NCI-H128 (cell line): ENCODE results near the gene BDH2.

Experiments used
- DNase-seq: peaks from one replicate; lab custom pipeline; 2025; ENCODE audit not compliant: unreplicated experiment; lab: John Stamatoyannopoulos, UW

Gene BDH2

GRCh38 chr4:103085555-103086196 is 14.0 kb downstream of the BDH2 start:
- no peak for DNase-seq

- DNase-seq, result no peak
Measured at GRCh38 chr4:103079621-103080020, 20.0 kb downstream of the BDH2 start.

- no peak for DNase-seq
Measured at GRCh38 chr4:103076747-103077347, 22.8 kb downstream of the BDH2 start, which contains the start of gene SLC9B2. TSS of gene SLC9B2 (minus strand) at chr4:103076761. CDS start at chr4:103067550, 9,211 bp downstream.

- DNase-seq, result peak; percentile 9
Measured at GRCh38 chr4:103075894-103076746, 23.5 kb downstream of the BDH2 start.

GRCh38 chr4:103075435-103075893 is 24.2 kb downstream of the BDH2 start:
- no peak for DNase-seq

GRCh38 chr4:103074744-103075434 is 24.7 kb downstream of the BDH2 start:
- no peak for DNase-seq

- no peak for DNase-seq
Measured at GRCh38 chr4:103073792-103074438, 25.7 kb downstream of the BDH2 start.

- no peak for DNase-seq
Measured at GRCh38 chr4:103067841-103068547, 31.6 kb downstream of the BDH2 start.

GRCh38 chr4:103060453-103061148 is 39.0 kb downstream of the BDH2 start:
- no peak for DNase-seq

GRCh38 chr4:103054030-103054429 is 45.6 kb downstream of the BDH2 start:
- no peak for DNase-seq

- no peak for DNase-seq
Measured at GRCh38 chr4:103052779-103053178, 46.9 kb downstream of the BDH2 start.

GRCh38 chr4:103052145-103052544 is 47.5 kb downstream of the BDH2 start:
- no peak for DNase-seq

GRCh38 chr4:103050736-103051436 is 48.7 kb downstream of the BDH2 start:
- no peak for DNase-seq

- no peak for DNase-seq
Measured at GRCh38 chr4:103046416-103047290, 53.0 kb downstream of the BDH2 start.

GRCh38 chr4:103044183-103044582 is 55.5 kb downstream of the BDH2 start:
- no peak for DNase-seq

GRCh38 chr4:103036169-103036568 is 63.5 kb downstream of the BDH2 start:
- no peak for DNase-seq

GRCh38 chr4:103032574-103032973 is 67.1 kb downstream of the BDH2 start:
- DNase-seq, result no peak

- no peak for DNase-seq
Measured at GRCh38 chr4:103030791-103031190, 68.8 kb downstream of the BDH2 start.
